Esophagus muscularis mucosa (tissue), 4 donors: ENCODE measurements around the gene TRIM71.
"Not testable (repeated sequence)": the region's sequence is repeated elsewhere in the genome, so short reads cannot be mapped to it uniquely, and the experiment has no call there.

Experiments
- CTCF ChIP-seq, 3 experiments: fragments of 200-600 bp in 2 of 3; fragments of 450-650 bp in 1 of 3; sonication (generic) in 2 of 3; IDR thresholded peaks; one replicate each; pipeline ENCODE4 v1.5.1; 2017 to 2019; ENCODE audit warnings: antibody characterized with exemption in 3 of 3, mild to moderate bottlenecking in 2 of 3, moderate library complexity in 1 of 3
- EP300 ChIP-seq: sonication (generic); formaldehyde crosslinking; IDR thresholded peaks from one replicate; pipeline ENCODE4 v1.6.1; 2017; ENCODE audit warnings: antibody characterized with exemption
- POLR2A ChIP-seq: fragments of 450-650 bp; IDR thresholded peaks from one replicate; pipeline ENCODE4 v1.6.1; 2017; ENCODE audit warnings: antibody characterized with exemption, moderate library complexity, mild to moderate bottlenecking, low read depth

- TF ChIP-seq CTCF (IDR thresholded peaks at IDR 0.05); POLR2A; EP300: not testable (repeated sequence)
Observed at GRCh38 chr3:32939531-32940284, 121.9 kb downstream of the TRIM71 start.
